H1 (cell line): ENCODE results near the gene LRP8. TPM values are rescaled to one million over a fixed set of nuclear protein-coding genes. Genes with fewer than 3 reads are reported as not detected.

ENCODE experiments used
- CTCF ChIA-PET: fragments of 300-600 bp; sonication (Branson Sonifier 250); formaldehyde crosslinking; loops from one replicate; lab custom pipeline; 2021; ENCODE audit not compliant: partially characterized antibody; lab: Charles Lee
- POLR2A ChIA-PET: fragments of 300-600 bp; sonication (Branson Sonifier 250); formaldehyde crosslinking; loops from one replicate; lab custom pipeline; 2021; ENCODE audit warnings: inconsistent platforms; ENCODE audit not compliant: partially characterized antibody; lab: Charles Lee
- DNase-seq, 2 experiments: peaks; one replicate each; pipeline versions ENCODE4 v3.0.0 to v3.0.0-alpha.2; 2010 to 2022; ENCODE audit warnings: low spot score in 2 of 2, low read depth in 1 of 2, mixed read lengths in 1 of 2
- FAIRE-seq: peaks from 2 replicates; lab custom pipeline; 2011; peaks lifted over from hg19 to GRCh38; lab: Jason Lieb, UNC
- H2AFZ ChIP-seq: 2 replicates; pipeline ENCODE4 v1.8.1; 2012; ENCODE audit warnings: low read length, inconsistent platforms
- H2AK5ac ChIP-seq: 2 replicates; pipeline ENCODE4 v1.6.1; 2013; ENCODE audit warnings: low read depth, low read length
- H2BK120ac ChIP-seq: replicated peaks from 2 replicates; pipeline ENCODE3; 2013; ENCODE audit warnings: low read depth, low read length, inconsistent platforms
- H2BK12ac ChIP-seq: 2 replicates; pipeline ENCODE4 v1.6.1; 2013; ENCODE audit warnings: low read depth, low read length
- H2BK15ac ChIP-seq: 2 replicates; pipeline ENCODE4 v1.6.1; 2013; ENCODE audit warnings: low read length
- H2BK20ac ChIP-seq: 2 replicates; pipeline ENCODE4 v1.6.1; 2013; ENCODE audit warnings: low read length
- H2BK5ac ChIP-seq: 2 replicates; pipeline ENCODE4 v1.6.1; 2013; ENCODE audit warnings: low read depth, low read length
- H3K14ac ChIP-seq: 2 replicates; pipeline ENCODE4 v1.6.1; 2013; ENCODE audit warnings: inconsistent platforms; ENCODE audit not compliant: insufficient read length
- H3K18ac ChIP-seq: 2 replicates; pipeline ENCODE4 v1.6.1; 2013; ENCODE audit warnings: low read length; ENCODE audit errors: extremely low read depth
- H3K23ac ChIP-seq: 2 replicates; pipeline ENCODE4 v1.6.1; 2013; ENCODE audit warnings: inconsistent platforms; ENCODE audit not compliant: insufficient read length
- H3K23me2 ChIP-seq: 2 replicates; pipeline ENCODE4 v1.6.1; 2013; ENCODE audit warnings: low read depth, low read length
- H3K27ac ChIP-seq: 2 replicates; pipeline ENCODE4 v1.6.1; 2011; ENCODE audit warnings: low read depth, low read length, inconsistent platforms
- H3K27me3 ChIP-seq, 4 experiments: replicated peaks in 1 of 4; 1 replicate in 1 of 4; 2 replicates in 3 of 4; pipeline versions ENCODE4 v1.6.1 to v1.8.1; 2011 to 2013; ENCODE audit warnings: low read length in 3 of 4, mild to moderate bottlenecking in 3 of 4, inconsistent platforms in 2 of 4, mixed read lengths in 2 of 4, moderate library complexity in 1 of 4; ENCODE audit not compliant: control insufficient read depth in 3 of 4, insufficient read depth in 3 of 4; ENCODE audit errors: extremely low read depth in 1 of 4
- H3K36me3 ChIP-seq, 4 experiments: 2 replicates each; pipeline versions ENCODE4 v1.6.1 to v1.8.1; 2011 to 2013; ENCODE audit warnings: mild to moderate bottlenecking in 4 of 4, low read length in 3 of 4, moderate library complexity in 2 of 4, control low read depth in 1 of 4, inconsistent platforms in 1 of 4; ENCODE audit not compliant: insufficient read depth in 4 of 4, control insufficient read depth in 2 of 4
- H3K4ac ChIP-seq: replicated peaks from 2 replicates; pipeline ENCODE3; 2013; ENCODE audit warnings: low read length, low read depth, mixed read lengths, inconsistent platforms; ENCODE audit not compliant: insufficient read length
- H3K4me1 ChIP-seq, 4 experiments: replicated peaks in 1 of 4; 1 replicate in 1 of 4; 2 replicates in 3 of 4; pipeline versions ENCODE4 v1.6.1 to v1.8.1; 2011 to 2013; ENCODE audit warnings: low read length in 3 of 4, inconsistent platforms in 2 of 4, mixed read lengths in 1 of 4; ENCODE audit not compliant: insufficient read depth in 4 of 4, control insufficient read depth in 3 of 4
- H3K4me2 ChIP-seq, 2 experiments: 2 replicates each; pipeline versions ENCODE4 v1.6.1 to v1.8.1; 2011 to 2013; ENCODE audit warnings: low read depth in 2 of 2, low read length in 2 of 2, control low read depth in 1 of 2, inconsistent platforms in 1 of 2, mild to moderate bottlenecking in 1 of 2; ENCODE audit not compliant: insufficient read depth in 1 of 2
- H3K4me3 ChIP-seq, 4 experiments: fragments of 200-600, 300-600 bp in 1 of 4; sonication (generic), shearing (Covaris generic), sonication (Bioruptor Twin) in 1 of 4; 2 replicates each; pipeline versions ENCODE4 v1.5.1 to v1.8.1; 2011 to 2016; ENCODE audit warnings: low read length in 4 of 4, low read depth in 3 of 4, control low read depth in 2 of 4, inconsistent platforms in 2 of 4, mild to moderate bottlenecking in 2 of 4, mixed read lengths in 1 of 4, moderate library complexity in 1 of 4; ENCODE audit not compliant: insufficient read depth in 2 of 4; ENCODE audit errors: extremely low read depth in 1 of 4
- H3K56ac ChIP-seq: replicated peaks from 2 replicates; pipeline ENCODE3; 2013; ENCODE audit warnings: low read depth, mild to moderate bottlenecking, mixed read lengths, low read length, inconsistent platforms; ENCODE audit not compliant: insufficient read length
- H3K79me1 ChIP-seq: 2 replicates; pipeline ENCODE4 v1.6.1; 2013; ENCODE audit warnings: low read depth, low read length, control low read depth
- H3K79me2 ChIP-seq, 2 experiments: 2 replicates each; pipeline versions ENCODE4 v1.6.1 to v1.8.1; 2012 to 2013; ENCODE audit warnings: low read length in 2 of 2, mild to moderate bottlenecking in 2 of 2, inconsistent platforms in 1 of 2; ENCODE audit not compliant: insufficient read depth in 2 of 2, control insufficient read depth in 1 of 2
- H3K9ac ChIP-seq, 4 experiments: replicated peaks in 1 of 4; 1 replicate in 1 of 4; 2 replicates in 3 of 4; pipeline versions ENCODE4 v1.6.1 to v1.8.1; 2011 to 2013; ENCODE audit warnings: low read depth in 3 of 4, low read length in 3 of 4, control low read depth in 2 of 4, mild to moderate bottlenecking in 2 of 4, moderate library complexity in 2 of 4, inconsistent platforms in 1 of 4; ENCODE audit errors: extremely low read depth in 1 of 4
- H3K9me3 ChIP-seq, 2 experiments: 2 replicates each; pipeline versions ENCODE4 v1.6.1 to v1.8.1; 2012 to 2013; ENCODE audit warnings: mild to moderate bottlenecking in 2 of 2, moderate library complexity in 2 of 2, control low read depth in 1 of 2, inconsistent platforms in 1 of 2, low read depth in 1 of 2, low read length in 1 of 2, mixed read lengths in 1 of 2; ENCODE audit not compliant: insufficient read depth in 2 of 2
- H4K20me1 ChIP-seq, 2 experiments: replicated peaks in 1 of 2; 2 replicates each; pipeline versions ENCODE3 to v1.8.1; 2011 to 2013; ENCODE audit warnings: inconsistent platforms in 2 of 2, low read length in 2 of 2, mild to moderate bottlenecking in 1 of 2; ENCODE audit not compliant: insufficient read depth in 2 of 2, control insufficient read depth in 1 of 2
- H4K5ac ChIP-seq: 2 replicates; pipeline ENCODE4 v1.6.1; 2013; ENCODE audit warnings: low read length, low read depth, mixed read lengths, inconsistent platforms; ENCODE audit not compliant: insufficient read length
- H4K8ac ChIP-seq: 2 replicates; pipeline ENCODE4 v1.8.0; 2013; ENCODE audit warnings: mild to moderate bottlenecking, moderate library complexity, low read length, inconsistent platforms; ENCODE audit not compliant: insufficient read depth; ENCODE audit errors: extremely low read depth
- H4K91ac ChIP-seq: replicated peaks from 2 replicates; pipeline ENCODE3; 2013; ENCODE audit warnings: low read length, mixed read lengths, inconsistent platforms; ENCODE audit not compliant: insufficient read length
- BCL11A ChIP-seq, 2 experiments: IDR thresholded peaks; one replicate each; pipeline ENCODE4 v1.6.1; 2011; ENCODE audit warnings: low read depth in 2 of 2, low read length in 2 of 2, mild to moderate bottlenecking in 2 of 2
- RAD21 ChIP-seq, 2 experiments: IDR thresholded peaks in 1 of 2; conservative IDR thresholded peaks in 1 of 2; 2 replicates each; pipeline ENCODE4 v1.6.1; 2011; ENCODE audit warnings: low read depth in 2 of 2, low read length in 2 of 2, improper control_type of control experiment in 1 of 2, inconsistent platforms in 1 of 2, mild to moderate bottlenecking in 1 of 2, moderate library complexity in 1 of 2
- SIN3A ChIP-seq, 2 experiments: IDR thresholded peaks in 1 of 2; conservative IDR thresholded peaks in 1 of 2; 2 replicates each; pipeline ENCODE4 v1.6.1; 2011 to 2012; ENCODE audit warnings: low read length in 2 of 2, improper control_type of control experiment in 1 of 2, low read depth in 1 of 2, mild to moderate bottlenecking in 1 of 2
- TCF12 ChIP-seq: IDR thresholded peaks from 2 replicates; pipeline ENCODE4 v1.6.1; 2011; ENCODE audit warnings: low read depth, mild to moderate bottlenecking, low read length
- WGBS, 2 experiments: shearing (Covaris generic) in 1 of 2; methylation state at CpG; one replicate each; pipeline versions ENCODE4 v1.1.6 to v1.1.7; 2013 to 2015; ENCODE audit warnings: low lambda C conversion rate in 2 of 2, mixed read lengths in 2 of 2, inconsistent platforms in 1 of 2, low coverage in 1 of 2, missing lambda C conversion rate in 1 of 2; ENCODE audit not compliant: insufficient replicate concordance in 2 of 2, insufficient coverage in 1 of 2, insufficient read length in 1 of 2; ENCODE audit errors: extremely low coverage in 1 of 2, missing lambda C conversion rate in 1 of 2; 5-methylcytosine and 5-hydroxymethylcytosine counted together
- polyA plus RNA-seq, 7 experiments: library from polyadenylated mRNA; depleted of rRNA in 3 of 7; stranded (reverse) in 5 of 7; unstranded in 2 of 7; fragments of >200 nt in 5 of 7; fragments of 200-250 nt in 2 of 7; gene quantifications; 1 replicate in 5 of 7; 2 replicates in 1 of 7; 4 replicates in 1 of 7; pipeline versions ENCODE4 v1.2.1 to v1.2.3, GENCODE V29; 2011 to 2013; ENCODE audit warnings: missing spikeins in 2 of 7, mixed read lengths in 2 of 7
- total RNA-seq: library from RNA; stranded (reverse); fragmentation: NEBNext Ultra II Directional; extraction: Animal tissue kit (Norgen Biotek cat#: 25700); gene quantifications from 2 replicates; pipeline ENCODE4 v1.2.1, GENCODE V29; 2021
- TF ChIP-seq, protein P1 (sequence below), 3 experiments: IDR thresholded peaks; 1 replicate in 2 of 3; 2 replicates in 1 of 3; pipeline versions ENCODE4 v1.5.1 to v1.6.1; 2011; ENCODE audit warnings: low read length in 3 of 3, mild to moderate bottlenecking in 3 of 3, inconsistent platforms in 2 of 3, low read depth in 1 of 3, moderate library complexity in 1 of 3; ENCODE audit not compliant: insufficient read depth in 1 of 3; ENCODE audit errors: control extremely low read depth in 1 of 3

Gene LRP8
- total and polyA plus RNA-seq, 2 of the 8 experiments (the other 6 are each of a cell fraction or from before 2014, with no cell fraction given) = 63.2 to 66.4 TPM

DNA sequence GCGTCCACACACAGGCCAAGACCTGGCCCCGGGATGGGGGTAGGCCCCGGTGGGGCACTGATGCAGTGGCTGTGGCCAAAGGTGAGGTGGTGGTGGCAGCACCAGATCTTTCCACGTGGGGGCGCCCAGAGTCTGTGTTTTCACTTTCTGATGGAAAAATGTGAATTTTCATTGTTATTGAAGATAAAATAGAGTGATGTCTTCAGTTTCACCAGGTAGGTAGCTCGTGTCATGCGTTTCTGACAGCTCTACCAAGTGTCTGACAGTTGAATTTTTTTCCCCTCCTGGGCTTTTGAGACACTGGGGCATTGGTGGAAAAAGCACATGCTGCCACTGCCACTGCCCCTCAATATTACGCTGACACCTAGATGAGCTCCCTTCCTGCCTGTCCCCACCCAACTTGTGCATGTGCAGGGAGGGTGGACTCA lies 49.6 kb downstream of the LRP8 start:
- Histone ChIP-seq H3K14ac (no peak overlapping the region), H2BK20ac (no peak overlapping the region), H4K5ac (no peak overlapping the region), H4K20me1 (peaks cover 0 to 4% of the 10 kb centered on the region in 2 experiments), H3K4me2 (no peak overlapping the region), H3K9me3 (no peaks in the 10 kb centered on the region), H3K23ac (no peak overlapping the region), H3K4me1 (no peaks in the 10 kb centered on the region), H3K23me2 (no peaks in the 10 kb centered on the region), H3K79me1 (0 out of 2 replicates have a peak, but pooled peaks cover 3% of the 10 kb centered on the region), H3K27ac (no peak overlapping the region), H3K4me3 (no peak overlapping the region), H2BK120ac (no peak overlapping the region), H2AFZ (no peak overlapping the region), H2AK5ac (no peak overlapping the region), H3K18ac (no peak overlapping the region), H2BK5ac (no peak overlapping the region), H3K56ac (no peak overlapping the region)
- peak; percentile 13 for FAIRE-seq
- 67% methylated on average over 8 of the region's 8 CpGs; no CpG with 5 or more reads in 1 of the 2 experiments for WGBS, 2 experiments
- TF ChIP-seq SIN3A (conservative IDR thresholded peaks at IDR 0.05 in 1 of 2, IDR thresholded peaks at IDR 0.05 in 1 of 2; ENCODE audit: low read depth in 1 of 2, low read length in 2 of 2) = 0 out of 4 replicates have a peak, but pooled peaks of 1 of the 2 experiments have one; percentile 47
- no peak for TF ChIP-seq TCF12
- TF ChIP-seq, protein P1, sequence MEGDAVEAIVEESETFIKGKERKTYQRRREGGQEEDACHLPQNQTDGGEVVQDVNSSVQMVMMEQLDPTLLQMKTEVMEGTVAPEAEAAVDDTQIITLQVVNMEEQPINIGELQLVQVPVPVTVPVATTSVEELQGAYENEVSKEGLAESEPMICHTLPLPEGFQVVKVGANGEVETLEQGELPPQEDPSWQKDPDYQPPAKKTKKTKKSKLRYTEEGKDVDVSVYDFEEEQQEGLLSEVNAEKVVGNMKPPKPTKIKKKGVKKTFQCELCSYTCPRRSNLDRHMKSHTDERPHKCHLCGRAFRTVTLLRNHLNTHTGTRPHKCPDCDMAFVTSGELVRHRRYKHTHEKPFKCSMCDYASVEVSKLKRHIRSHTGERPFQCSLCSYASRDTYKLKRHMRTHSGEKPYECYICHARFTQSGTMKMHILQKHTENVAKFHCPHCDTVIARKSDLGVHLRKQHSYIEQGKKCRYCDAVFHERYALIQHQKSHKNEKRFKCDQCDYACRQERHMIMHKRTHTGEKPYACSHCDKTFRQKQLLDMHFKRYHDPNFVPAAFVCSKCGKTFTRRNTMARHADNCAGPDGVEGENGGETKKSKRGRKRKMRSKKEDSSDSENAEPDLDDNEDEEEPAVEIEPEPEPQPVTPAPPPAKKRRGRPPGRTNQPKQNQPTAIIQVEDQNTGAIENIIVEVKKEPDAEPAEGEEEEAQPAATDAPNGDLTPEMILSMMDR (IDR thresholded peaks at IDR 0.05; ENCODE audit: control extremely low read depth in 1 of 3, insufficient read depth in 1 of 3, low read depth in 1 of 3, low read length in 3 of 3) = peak; percentile 68 to 72 (median 69)
- no peak for TF ChIP-seq BCL11A (IDR thresholded peaks at IDR 0.05; ENCODE audit: low read depth in 2 of 2, low read length in 2 of 2)
- TF ChIP-seq RAD21 (IDR thresholded peaks at IDR 0.05 in 1 of 2, conservative IDR thresholded peaks at IDR 0.05 in 1 of 2; ENCODE audit: low read depth in 2 of 2, low read length in 2 of 2) = peak; percentile 85 to 87
- TF ChIP-seq, all 59 proteins: peak for 3
- DNase-seq = peak in 1 of 2 experiments; percentile 89
- Histone ChIP-seq H4K91ac (no peak overlapping the region), H3K4ac (no peak overlapping the region), H3K36me3 (peaks cover 11 to 63% (median 43%) of the 10 kb centered on the region in 4 experiments; a peak in 7 of 8 replicates), H3K79me2 (no peaks in the 10 kb centered on the region), H3K27me3 (no peaks in the 10 kb centered on the region), H3K9ac (no peak overlapping the region), H4K8ac (no peak overlapping the region), H2BK12ac (no peak overlapping the region), H2BK15ac (no peak overlapping the region)
- ChIA-PET CTCF (interaction anchor here (0.6 to 7.0 kb wide), 49 partner anchors 8 to 880 kb away, joined by 3 to 103 read pairs (median 4); no protein-coding TSS in a partner anchor), POLR2A (interaction anchor here (0.7 to 1.3 kb wide), 5 partner anchors 13 to 187 kb away, joined by 3 to 7 read pairs (median 3); no protein-coding TSS in a partner anchor)
